Ishikawa (cell line): ENCODE measurements around the gene RAMP1.

ENCODE experiments used
- TAF1 ChIP-seq: IDR thresholded peaks from 2 replicates; pipeline ENCODE4 v1.6.1; 2012; ENCODE audit warnings: low read depth, mild to moderate bottlenecking
- TCF12 ChIP-seq: IDR thresholded peaks from 2 replicates; pipeline ENCODE4 v1.6.1; 2012; ENCODE audit warnings: low read depth

DNA sequence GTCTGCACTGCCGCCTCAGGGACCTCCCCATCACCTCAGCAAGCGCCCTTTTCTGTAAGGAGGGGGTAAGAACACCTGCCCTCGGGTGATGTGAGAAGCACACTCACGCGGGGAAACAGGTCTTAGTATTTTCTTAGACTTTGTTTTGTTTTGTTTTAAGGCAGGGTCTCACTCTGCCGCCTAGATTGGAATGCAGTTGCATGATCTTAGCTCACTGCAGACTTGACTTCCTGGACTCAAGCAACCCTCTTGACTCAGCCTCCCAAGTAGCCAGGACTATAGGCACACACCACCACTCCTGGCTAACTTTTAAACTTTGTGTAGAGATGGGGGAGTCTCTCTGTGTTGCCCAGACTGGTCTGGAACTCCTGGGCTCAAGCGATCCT is 37.1 kb downstream of the RAMP1 start:
- TF ChIP-seq TCF12 (no peak), TAF1 (no peak)
